HCT116 (cell line): ENCODE measurements around the gene PCBP3. TPM values are rescaled to one million over a fixed set of nuclear protein-coding genes. Genes with fewer than 3 reads are reported as not detected.

Experiments
- ATAC-seq: fragments of 200-7000 bp; cut with Tn5 transposase; 2 replicates; pipeline ENCODE4 v1.9.1; 2020; ENCODE audit warnings: mild to moderate bottlenecking, moderate library complexity
- BruUV-seq: library from RNA; stranded (reverse); fragments of 400-500 nt; replicated peaks from 2 replicates; lab custom pipeline; 2021; lab: Mats Ljungman, UMichigan
- CTCF ChIA-PET: fragments of 300-600 bp; sonication (Branson Sonifier 250); formaldehyde crosslinking; loops from one replicate; lab custom pipeline; 2021; ENCODE audit warnings: antibody characterized with exemption; lab: Charles Lee
- POLR2A ChIA-PET: fragments of 300-600, 350-600 bp; sonication (Branson Sonifier 250); formaldehyde crosslinking; loops from one replicate; lab custom pipeline; 2021; ENCODE audit warnings: antibody characterized with exemption; lab: Charles Lee
- RAD21 ChIA-PET, 2 experiments: fragments of 300-600 bp; sonication (Branson Sonifier 250); formaldehyde crosslinking; loops; one replicate each; lab custom pipeline; 2023; ENCODE audit warnings: low total read pairs in 2 of 2; ENCODE audit not compliant: uncharacterized antibody in 2 of 2, unreplicated experiment in 2 of 2, low non-redundant PET in 1 of 2; lab: Charles Lee
- DNase-seq: peaks from one replicate; pipeline ENCODE4 v3.0.0-alpha.2; 2010; ENCODE audit warnings: low read depth, low spot score
- H2AFZ ChIP-seq: fragments of 200-600 bp; shearing (Covaris generic), sonication (generic); 2 replicates; pipeline ENCODE4 v1.6.1; 2017; ENCODE audit warnings: low read depth, mixed run types, mixed read lengths, antibody characterized with exemption, low read length; ENCODE audit not compliant: poor library complexity, severe bottlenecking
- H3K27ac ChIP-seq: 2 replicates; pipeline ENCODE4 v1.5.1; 2012; ENCODE audit warnings: low read depth, low read length
- H3K27me3 ChIP-seq: fragments of 200-600 bp; sonication (generic); 2 replicates; pipeline ENCODE4 v1.6.1; 2016; ENCODE audit warnings: mixed run types, low read length, mixed read lengths; ENCODE audit not compliant: insufficient read depth
- H3K36me3 ChIP-seq, 2 experiments: fragments of 200-500 bp in 1 of 2; fragments of 200-600 bp in 1 of 2; sonication (Bioruptor generic) in 1 of 2; sonication (generic) in 1 of 2; 2 replicates each; pipeline versions ENCODE4 v1.5.1 to v1.6.1; 2014 to 2016; ENCODE audit warnings: low read length in 2 of 2, inconsistent platforms in 1 of 2, mixed read lengths in 1 of 2, mixed run types in 1 of 2; ENCODE audit not compliant: insufficient read depth in 2 of 2, control insufficient read depth in 1 of 2
- H3K4me1 ChIP-seq, 2 experiments: fragments of 200-600 bp in 1 of 2; sonication (generic) in 1 of 2; 2 replicates each; pipeline versions ENCODE4 v1.5.1 to v1.6.1; 2012 to 2017; ENCODE audit warnings: low read length in 2 of 2, inconsistent platforms in 1 of 2, mild to moderate bottlenecking in 1 of 2, mixed read lengths in 1 of 2, mixed run types in 1 of 2, moderate library complexity in 1 of 2; ENCODE audit not compliant: insufficient read depth in 2 of 2, control insufficient read depth in 1 of 2
- H3K4me2 ChIP-seq: fragments of 200-600 bp; sonication (generic); 2 replicates; pipeline ENCODE4 v1.6.1; 2017; ENCODE audit warnings: mixed run types, low read length, mixed read lengths
- H3K4me3 ChIP-seq, 2 experiments: fragments of 200-600 bp in 1 of 2; sonication (generic) in 1 of 2; replicated peaks in 1 of 2; 2 replicates each; pipeline ENCODE4 v1.5.1; 2011 to 2016; ENCODE audit warnings: low read length in 2 of 2, control low read depth in 1 of 2, low read depth in 1 of 2, mild to moderate bottlenecking in 1 of 2, mixed read lengths in 1 of 2, mixed run types in 1 of 2
- H3K79me2 ChIP-seq: fragments of 200-600 bp; sonication (generic); 2 replicates; pipeline ENCODE4 v1.6.1; 2017; ENCODE audit warnings: mild to moderate bottlenecking, mixed run types, low read length, moderate library complexity, mixed read lengths; ENCODE audit not compliant: insufficient read depth
- H3K9ac ChIP-seq: fragments of 200-600 bp; sonication (generic); 2 replicates; pipeline ENCODE4 v1.6.1; 2016; ENCODE audit warnings: low read length, mixed read lengths
- H3K9me2 ChIP-seq: fragments of 200-600 bp; sonication (generic), shearing (Covaris generic); 2 replicates; pipeline ENCODE4 v1.6.1; 2017; ENCODE audit warnings: mixed run types, mild to moderate bottlenecking, moderate library complexity; ENCODE audit not compliant: insufficient read depth
- H3K9me3 ChIP-seq, 2 experiments: fragments of 200-500 bp in 1 of 2; fragments of 200-600 bp in 1 of 2; sonication (Bioruptor generic) in 1 of 2; sonication (generic) in 1 of 2; 2 replicates each; pipeline ENCODE4 v1.6.1; 2014 to 2017; ENCODE audit warnings: low read length in 2 of 2, mixed read lengths in 2 of 2, inconsistent platforms in 1 of 2, low read depth in 1 of 2, mild to moderate bottlenecking in 1 of 2, mixed run types in 1 of 2, moderate library complexity in 1 of 2; ENCODE audit not compliant: control insufficient read depth in 1 of 2, insufficient read depth in 1 of 2
- H4K20me1 ChIP-seq: fragments of 200-600 bp; sonication (generic), shearing (Covaris generic); 2 replicates; pipeline ENCODE4 v1.6.1; 2017; ENCODE audit warnings: mixed run types, mild to moderate bottlenecking, moderate library complexity; ENCODE audit not compliant: insufficient read depth
- CBX3 ChIP-seq: IDR thresholded peaks from 2 replicates; pipeline ENCODE4 v1.6.1; 2012; ENCODE audit warnings: low read depth
- CTCF ChIP-seq, 3 experiments: fragments of 200-600 bp in 1 of 3; sonication (generic) in 1 of 3; IDR thresholded peaks in 2 of 3; conservative IDR thresholded peaks in 1 of 3; 2 replicates each; pipeline ENCODE4 v1.5.1; 2012 to 2017; ENCODE audit warnings: low read depth in 2 of 3, low read length in 2 of 3, antibody characterized with exemption in 1 of 3, borderline replicate concordance in 1 of 3, control low read depth in 1 of 3, mild to moderate bottlenecking in 1 of 3, mixed read lengths in 1 of 3, mixed run types in 1 of 3, moderate library complexity in 1 of 3; ENCODE audit not compliant: insufficient read depth in 1 of 3
- ELF1 ChIP-seq: IDR thresholded peaks from 2 replicates; pipeline ENCODE4 v1.6.1; 2012; ENCODE audit warnings: low read depth, borderline replicate concordance
- EZH2 ChIP-seq: fragments of 200-600 bp; sonication (generic); IDR thresholded peaks from 2 replicates; pipeline ENCODE4 v1.6.1; 2017; ENCODE audit warnings: antibody characterized with exemption, mixed run types
- EZH2phosphoT487 ChIP-seq: fragments of 200-600 bp; IDR thresholded peaks from 2 replicates; pipeline ENCODE4 v1.6.1; 2018; ENCODE audit warnings: antibody characterized with exemption, borderline replicate concordance
- FOSL1 ChIP-seq: IDR thresholded peaks from 2 replicates; pipeline ENCODE4 v1.6.1; 2012; ENCODE audit warnings: low read depth
- JUND ChIP-seq: IDR thresholded peaks from 2 replicates; pipeline ENCODE4 v1.6.1; 2012
- POLR2A ChIP-seq: IDR thresholded peaks from 2 replicates; pipeline ENCODE4 v1.7.0; 2011; ENCODE audit warnings: borderline replicate concordance; ENCODE audit not compliant: insufficient read depth, insufficient read length; ENCODE audit errors: extremely low read depth
- SIN3A ChIP-seq: IDR thresholded peaks from 2 replicates; pipeline ENCODE4 v1.6.1; 2012; ENCODE audit warnings: low read depth
- SP1 ChIP-seq: IDR thresholded peaks from 2 replicates; pipeline ENCODE4 v1.6.1; 2012; ENCODE audit warnings: low read depth
- SRF ChIP-seq: IDR thresholded peaks from 2 replicates; pipeline ENCODE4 v1.6.1; 2012; ENCODE audit warnings: low read depth
- TCF7L2 ChIP-seq: IDR thresholded peaks from 2 replicates; pipeline ENCODE4 v1.7.0; 2011; ENCODE audit warnings: borderline replicate concordance, inconsistent platforms; ENCODE audit not compliant: insufficient read depth, insufficient read length; ENCODE audit errors: extremely low read depth
- YY1 ChIP-seq: IDR thresholded peaks from 2 replicates; pipeline ENCODE4 v1.6.1; 2011; ENCODE audit warnings: low read length, low read depth, moderate library complexity, mild to moderate bottlenecking; ENCODE audit not compliant: insufficient replicate concordance; ENCODE audit errors: extremely low read depth
- ZBTB33 ChIP-seq: IDR thresholded peaks from 2 replicates; pipeline ENCODE4 v1.6.1; 2011; ENCODE audit warnings: mild to moderate bottlenecking, low read length, moderate library complexity; ENCODE audit not compliant: insufficient replicate concordance; ENCODE audit errors: extremely low read depth
- ZFX ChIP-seq: fragments of 450-650 bp; IDR thresholded peaks from 2 replicates; pipeline ENCODE4 v1.6.1; 2017
- intact Hi-C: fragments of 100-400 bp; cut with micrococcal nuclease; formaldehyde crosslinking; loops from 2 replicates; pipeline ENCODE4 v1.10.0; 2022
- total RNA-seq: library from RNA; stranded (reverse); gene quantifications from one replicate; pipeline ENCODE4 v1.2.1, GENCODE V29; 2021; ENCODE audit not compliant: unreplicated experiment
- TF ChIP-seq, protein P1 (sequence below): IDR thresholded peaks from 2 replicates; pipeline ENCODE4 v1.6.1; 2012
- TF ChIP-seq, protein P2 (sequence below): IDR thresholded peaks from 2 replicates; pipeline ENCODE4 v1.6.1; 2012

PCBP3 gene
- total RNA-seq, 1 experiment from 2014 or later = 3.1 TPM

DNA sequence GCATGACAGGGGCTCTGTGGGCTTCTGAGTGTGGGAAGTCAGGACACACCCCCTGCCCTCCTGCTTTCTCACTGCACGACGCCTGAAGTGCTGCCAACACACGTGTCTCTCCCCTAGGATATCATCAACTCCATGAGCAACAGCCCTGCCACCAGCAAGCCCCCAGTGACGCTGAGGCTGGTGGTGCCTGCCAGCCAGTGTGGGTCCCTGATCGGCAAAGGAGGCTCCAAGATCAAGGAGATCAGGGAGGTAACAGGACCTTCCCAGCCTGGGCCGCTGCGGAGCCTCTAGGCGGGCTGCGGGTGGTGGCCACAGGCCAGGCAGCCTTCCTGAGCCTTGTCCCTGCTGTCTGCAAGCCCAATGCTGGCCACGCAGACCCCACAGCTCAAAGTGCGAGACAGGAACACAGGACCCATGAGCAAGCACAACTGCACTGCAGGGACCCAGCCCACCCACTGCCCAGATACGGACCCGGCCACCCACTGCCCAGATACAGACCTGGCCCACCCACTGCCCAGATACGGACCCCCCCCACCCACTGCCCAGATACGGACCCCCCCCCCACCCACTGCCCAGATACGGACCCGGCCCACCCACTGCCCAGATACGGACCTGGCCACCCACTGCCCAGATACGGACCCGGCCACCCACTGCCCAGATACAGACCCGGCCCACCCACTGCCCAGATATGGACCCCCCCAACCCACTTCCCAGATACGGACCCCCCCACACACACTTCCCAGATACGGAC, 265.9 kb downstream of the PCBP3 start (continued):
- TF ChIP-seq SIN3A = no peak
- TF ChIP-seq, protein P1, sequence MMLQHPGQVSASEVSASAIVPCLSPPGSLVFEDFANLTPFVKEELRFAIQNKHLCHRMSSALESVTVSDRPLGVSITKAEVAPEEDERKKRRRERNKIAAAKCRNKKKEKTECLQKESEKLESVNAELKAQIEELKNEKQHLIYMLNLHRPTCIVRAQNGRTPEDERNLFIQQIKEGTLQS = no peak
- TF ChIP-seq ELF1 = no peak
- TF ChIP-seq CTCF (IDR thresholded peaks at IDR 0.05 in 2 of 3, conservative IDR thresholded peaks at IDR 0.05 in 1 of 3; ENCODE audit: borderline replicate concordance in 1 of 3, insufficient read depth in 1 of 3, low read depth in 2 of 3, low read length in 2 of 3) = no peak
- no peak for TF ChIP-seq SP1
- no peak for TF ChIP-seq TCF7L2
- no peak for TF ChIP-seq ZBTB33
- TF ChIP-seq EZH2 = no peak

GRCh38 chr21:45910155-45910547, 266.6 kb downstream of the PCBP3 start:
- Histone ChIP-seq H3K9ac (no peak overlapping the region), H3K4me1 (no peaks in the 10 kb centered on the region), H3K27ac (no peak overlapping the region), H3K9me3 (no peaks in the 10 kb centered on the region), H3K36me3 (no peaks in the 10 kb centered on the region), H3K4me2 (no peak overlapping the region), H3K79me2 (no peaks in the 10 kb centered on the region), H3K4me3 (no peak overlapping the region), H3K27me3 (no peaks in the 10 kb centered on the region), H3K9me2 (no peaks in the 10 kb centered on the region), H4K20me1 (no peaks in the 10 kb centered on the region), H2AFZ (no peak overlapping the region)
- BruUV-seq = no TSS peak
- TF ChIP-seq EZH2phosphoT487 (no peak), JUND (no peak), SRF (no peak), TCF7L2 (no peak), FOSL1 (no peak), ZFX (no peak), ZBTB33 (no peak), CBX3 (no peak), POLR2A (no peak), YY1 (no peak)
- TF ChIP-seq, protein P2, sequence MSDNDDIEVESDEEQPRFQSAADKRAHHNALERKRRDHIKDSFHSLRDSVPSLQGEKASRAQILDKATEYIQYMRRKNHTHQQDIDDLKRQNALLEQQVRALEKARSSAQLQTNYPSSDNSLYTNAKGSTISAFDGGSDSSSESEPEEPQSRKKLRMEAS = no peak
- ChIA-PET RAD21 (no interaction called here), POLR2A (no interaction called here), CTCF (no interaction called here)
- ATAC-seq = no peak
- no peak for DNase-seq
- intact Hi-C loops = no loop called here
